Stimulated activated CD4-positive, alpha-beta T cell treated with anti-CD3 and anti-CD28 coated beads, Interleukin-12 subunit alpha, Interleukin-12 subunit beta, amount 100 ng/mL, for 24 hours (primary cell): ENCODE measurements around the gene LTA4H.
"Not testable (repeated sequence)": the region's sequence is repeated elsewhere in the genome, so short reads cannot be mapped to it uniquely, and the experiment has no call there.

Source experiments
- DNase-seq, 2 experiments: peaks; one replicate each; pipeline ENCODE4 v3.0.0-alpha.2; 2020; ENCODE audit warnings: low read depth in 2 of 2

The LTA4H gene

GRCh38 chr12:95990136-95990535 is 45.3 kb downstream of the LTA4H start:
- DNase-seq: no peak

DNA sequence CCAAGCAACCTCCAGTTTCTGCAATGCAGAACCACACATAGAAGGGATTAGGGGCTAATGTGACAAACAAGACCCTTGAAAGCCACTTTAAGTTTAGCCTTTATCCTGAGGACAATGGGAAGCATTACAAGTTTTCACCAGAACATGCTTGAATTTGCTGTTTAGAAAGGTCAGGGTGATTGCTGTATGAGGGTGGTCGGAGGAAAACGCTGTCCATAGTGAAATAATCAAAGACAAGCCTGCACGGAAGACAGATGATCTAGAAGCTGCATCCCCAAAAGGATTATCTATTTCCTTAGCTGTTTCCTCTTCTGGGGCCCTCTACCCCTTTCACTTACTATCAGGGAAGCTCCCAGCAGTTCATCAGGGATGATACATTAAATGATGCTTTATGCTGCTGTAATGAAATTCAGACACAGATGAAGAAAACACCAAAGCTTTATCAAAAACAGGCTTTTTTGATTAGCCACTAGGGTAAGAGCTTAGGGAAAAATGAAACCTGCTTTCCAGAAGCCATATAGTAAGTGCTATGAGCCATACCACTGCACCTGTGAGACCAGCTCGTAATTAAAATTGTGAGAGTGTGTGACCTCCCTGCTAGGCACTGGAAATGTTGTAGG is 45.8 kb downstream of the LTA4H start:
- no peak for DNase-seq

DNA sequence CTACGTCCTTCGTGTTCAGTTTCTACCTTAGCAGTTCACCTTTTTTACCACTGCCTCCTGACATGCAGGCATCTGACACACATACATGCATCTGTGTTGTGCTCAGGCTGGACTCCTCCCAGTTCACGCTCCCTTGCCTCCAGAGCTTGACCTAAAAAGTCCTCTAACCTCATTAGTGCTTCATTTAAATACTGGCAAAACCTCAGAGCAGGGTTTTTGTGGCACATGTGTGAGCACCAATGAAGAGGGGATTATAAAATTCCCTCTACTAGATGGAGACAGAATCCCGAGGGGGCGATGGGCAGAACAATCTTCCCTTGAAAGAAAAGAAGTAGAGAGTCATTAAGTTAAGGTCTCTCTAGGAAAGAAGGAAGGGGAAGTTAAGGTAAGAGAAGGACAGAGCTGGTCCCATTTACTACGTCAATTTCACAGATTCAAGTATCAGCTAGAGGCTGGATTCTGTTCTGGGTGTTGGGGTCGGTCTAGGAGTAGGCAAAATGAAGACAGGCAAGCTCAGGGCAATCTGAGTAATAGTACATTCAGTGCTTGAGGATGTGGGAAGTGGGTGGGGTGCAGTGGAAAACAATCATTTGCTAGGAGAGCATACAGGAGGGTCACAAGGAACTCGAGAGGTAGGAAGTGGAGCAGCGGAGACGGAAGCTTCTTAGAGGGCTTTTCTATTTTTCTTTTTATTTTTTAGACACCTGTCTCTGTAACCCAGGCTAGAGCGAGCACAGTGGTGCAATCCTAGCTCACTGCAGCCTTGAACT is 46.7 kb downstream of the LTA4H start:
- DNase-seq: no peak

- no peak for DNase-seq
These were observed 48.5 kb downstream of the LTA4H start for GRCh38 chr12:95986635-95987570.

- no peak for DNase-seq
These were observed 50.7 kb downstream of the LTA4H start for GRCh38 chr12:95984682-95985081.

GRCh38 chr12:95982602-95983001 is 52.8 kb downstream of the LTA4H start:
- DNase-seq: no peak

DNA sequence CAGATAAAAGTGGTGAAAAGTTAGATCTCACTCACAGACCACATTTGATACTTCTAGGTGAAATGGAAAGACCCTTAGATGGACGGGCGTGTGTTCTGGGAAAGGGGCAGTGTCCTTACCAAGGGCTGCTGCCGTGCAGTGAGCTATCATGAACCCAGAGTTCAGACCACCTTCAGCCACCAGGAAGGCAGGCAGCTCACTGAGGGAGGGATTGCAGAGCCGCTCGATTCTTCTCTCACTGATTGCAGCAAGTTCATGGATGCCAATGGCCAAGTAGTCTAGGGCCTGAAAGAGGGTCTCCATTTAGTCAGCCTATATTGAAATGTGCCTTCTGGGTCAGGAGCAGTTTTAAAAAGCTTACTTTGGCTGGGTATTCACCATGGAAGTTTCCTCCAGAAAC is 55.0 kb downstream of the LTA4H start:
- no peak for DNase-seq

GRCh38 chr12:95978774-95979173 is 56.6 kb downstream of the LTA4H start:
- DNase-seq: no peak

DNA sequence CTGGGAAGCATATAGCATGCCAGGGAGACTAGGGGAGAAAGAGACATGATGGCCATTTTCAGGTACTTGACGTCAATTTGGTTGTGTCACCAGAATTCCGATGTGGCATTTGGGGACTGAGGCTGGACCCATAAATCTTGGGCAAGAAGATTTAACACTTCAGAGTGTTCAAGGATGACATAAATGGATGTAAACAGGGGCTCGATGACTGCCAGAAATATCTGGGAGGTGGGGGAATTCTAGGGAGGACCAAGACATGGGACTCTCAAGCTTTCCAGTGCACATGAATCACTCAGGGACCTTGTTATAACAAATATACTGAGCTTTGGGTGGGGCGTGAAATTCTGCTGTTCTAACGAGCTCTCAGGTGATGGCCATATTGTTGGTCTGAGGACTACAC is 57.0 kb downstream of the LTA4H start:
- no peak for DNase-seq

GRCh38 chr12:95977764-95978305 is 57.6 kb downstream of the LTA4H start:
- no peak for DNase-seq

- no peak for DNase-seq
These were observed 59.0 kb downstream of the LTA4H start for GRCh38 chr12:95976416-95976832.

DNA sequence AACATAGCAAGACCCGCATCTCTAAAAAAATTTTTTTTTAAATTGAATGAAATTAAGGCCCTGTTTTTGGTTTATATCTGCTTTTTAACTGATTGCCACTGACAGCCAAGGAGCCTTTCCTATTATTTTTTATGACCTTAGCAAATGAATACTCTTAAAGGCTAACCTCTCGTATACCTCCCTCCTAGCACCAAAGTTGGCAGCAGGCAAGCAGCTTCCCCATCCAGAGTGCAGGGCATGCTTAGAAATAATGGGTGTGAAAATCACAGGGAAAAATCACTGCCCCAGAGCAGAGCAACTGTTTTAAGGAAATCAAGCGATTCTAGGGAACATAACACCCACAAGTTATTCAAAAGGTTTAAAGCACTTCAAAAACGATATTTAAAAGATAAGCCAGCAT is 59.9 kb downstream of the LTA4H start:
- no peak for DNase-seq

GRCh38 chr12:95974358-95974757 is 61.0 kb downstream of the LTA4H start:
- no peak for DNase-seq

DNA sequence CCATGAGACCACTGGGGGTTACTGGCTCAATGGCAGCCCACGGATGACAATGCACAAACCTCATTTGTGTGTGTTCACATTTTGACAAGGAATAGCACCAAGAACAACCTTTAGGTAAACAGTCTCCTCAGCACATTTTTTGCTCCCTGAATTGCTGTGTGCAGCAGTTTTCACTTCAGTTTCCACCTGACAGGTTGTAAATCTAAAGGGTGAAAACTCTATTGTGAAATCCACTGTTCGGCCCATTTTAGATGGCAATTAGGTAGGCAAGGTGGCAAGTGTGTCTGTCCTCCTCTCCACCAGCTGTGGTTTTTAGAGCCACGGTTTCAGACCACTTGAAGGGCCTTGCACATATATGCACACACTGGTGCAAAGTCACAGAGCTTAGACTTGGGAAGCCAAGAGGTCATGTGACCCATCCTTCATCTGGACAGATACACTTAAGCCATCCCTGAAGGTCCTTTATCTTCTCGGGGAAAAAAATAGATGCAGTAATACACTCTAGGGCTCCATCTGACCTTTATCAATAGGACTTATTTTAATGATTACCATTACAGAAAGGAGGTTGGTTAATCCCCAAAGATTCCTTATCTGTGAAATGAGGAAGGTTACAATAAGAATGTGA is 62.4 kb downstream of the LTA4H start:
- DNase-seq: no peak

DNA sequence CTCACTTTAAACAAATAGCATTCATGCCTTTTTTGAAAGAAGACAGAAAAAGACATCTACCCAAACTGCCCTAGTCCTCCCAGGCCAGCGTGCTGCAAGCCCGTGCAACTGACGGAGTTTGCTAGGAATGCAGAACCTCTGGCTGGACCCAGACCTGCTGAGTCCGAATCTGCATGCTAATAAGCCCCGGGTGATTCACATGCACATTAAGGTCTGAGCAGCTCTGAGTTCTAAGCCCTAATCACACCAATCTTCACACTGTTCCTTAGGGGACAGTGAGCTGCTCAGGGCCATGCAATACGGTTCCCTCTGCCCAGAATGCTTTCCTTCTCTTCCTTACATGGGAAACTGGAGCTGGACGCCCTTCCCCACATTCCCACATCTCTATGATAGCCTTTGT is 64.5 kb downstream of the LTA4H start:
- DNase-seq: no peak

GRCh38 chr12:95969116-95969515 is 66.3 kb downstream of the LTA4H start:
- DNase-seq: not testable (repeated sequence)

DNA sequence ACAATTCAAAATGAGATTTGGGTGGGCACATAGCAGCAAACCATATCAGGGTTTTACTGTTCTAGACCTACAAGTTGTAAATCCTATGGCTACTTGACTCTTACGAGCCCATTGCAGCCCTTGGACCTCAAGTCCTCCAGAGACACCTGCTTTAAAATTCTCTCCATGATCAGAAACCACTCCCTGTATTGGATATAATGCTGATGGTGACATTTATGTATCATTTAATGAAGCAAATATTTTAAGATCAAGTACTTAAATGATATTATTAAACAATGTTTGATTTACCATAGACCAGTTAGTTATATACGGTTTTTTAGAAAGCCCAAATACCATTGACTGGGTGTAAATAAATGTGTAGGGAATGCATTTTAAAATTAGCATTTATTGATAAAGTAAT is 68.1 kb downstream of the LTA4H start:
- DNase-seq: no peak

- no peak for DNase-seq
These were observed 69.0 kb downstream of the LTA4H start for GRCh38 chr12:95966287-95966870.

DNA sequence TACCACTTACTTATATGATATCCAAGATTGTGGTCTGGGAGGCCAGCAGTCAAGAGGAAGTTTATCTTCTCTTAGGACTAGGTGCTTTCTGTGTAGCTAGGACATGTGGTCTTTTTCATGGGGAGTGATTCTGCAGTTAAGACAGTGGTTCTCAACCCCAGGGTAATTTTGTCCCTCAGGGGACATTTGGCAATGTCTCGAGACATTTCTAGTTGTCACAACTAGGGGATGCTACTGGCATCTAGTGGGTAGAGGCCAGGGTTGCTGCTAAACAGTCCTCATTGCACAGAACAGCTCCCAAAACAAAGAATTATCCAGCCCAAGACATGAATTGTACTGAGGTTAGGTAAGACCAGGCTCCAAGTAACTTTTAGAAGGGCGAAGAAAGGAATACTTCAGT is 72.3 kb downstream of the LTA4H start:
- no peak for DNase-seq

- DNase-seq: no peak
These were observed 73.2 kb downstream of the LTA4H start for GRCh38 chr12:95962222-95962621.

DNA sequence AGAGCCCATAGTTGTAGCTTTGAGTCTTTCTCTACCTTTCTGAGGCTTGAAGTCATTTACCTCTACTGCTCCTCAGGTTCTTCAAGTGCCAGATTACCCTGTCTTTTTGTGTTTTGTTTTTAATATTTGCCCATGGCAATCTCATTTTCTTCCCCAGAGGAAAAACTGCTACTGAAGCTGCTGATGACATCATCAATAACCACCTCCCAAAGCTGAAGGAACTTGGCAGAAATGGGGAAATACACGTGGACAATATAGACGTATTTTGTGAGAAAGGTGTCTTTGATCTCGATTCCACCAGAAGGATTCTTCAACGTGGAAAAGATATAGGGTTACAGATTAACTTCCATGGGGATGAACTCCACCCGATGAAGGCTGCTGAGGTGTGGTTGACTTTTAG is 75.1 kb downstream of the LTA4H start:
- DNase-seq: no peak
